Mesodermal cell (in vitro differentiated cells): ENCODE results near the gene FCRL2.

Source experiments
- H3K27ac ChIP-seq: 2 replicates; pipeline ENCODE4 v1.7.0; 2013; ENCODE audit warnings: mild to moderate bottlenecking, low read depth, low read length, moderate library complexity; ENCODE audit not compliant: severe bottlenecking
- H3K36me3 ChIP-seq: 2 replicates; pipeline ENCODE4 v1.7.1; 2013; ENCODE audit warnings: mild to moderate bottlenecking, low read length, moderate library complexity; ENCODE audit not compliant: control insufficient read depth, insufficient read depth
- H3K4me1 ChIP-seq: one replicate; pipeline ENCODE4 v1.7.1; 2013; ENCODE audit warnings: mild to moderate bottlenecking, low read length; ENCODE audit not compliant: insufficient read depth, control insufficient read depth, poor library complexity, severe bottlenecking
- H3K4me3 ChIP-seq: 2 replicates; pipeline ENCODE4 v1.7.0; 2013; ENCODE audit warnings: low read length, control low read depth, mild to moderate bottlenecking; ENCODE audit not compliant: insufficient read depth, poor library complexity, severe bottlenecking; ENCODE audit errors: extremely low read depth
- H3K9me3 ChIP-seq: 2 replicates; pipeline ENCODE4 v1.7.1; 2013; ENCODE audit warnings: mild to moderate bottlenecking, low read length, moderate library complexity; ENCODE audit not compliant: control insufficient read depth
- WGBS, 2 experiments: methylation state at CpG; one replicate each; pipeline ENCODE4 v1.1.5; 2013; ENCODE audit warnings: missing lambda C conversion rate in 2 of 2; ENCODE audit not compliant: insufficient coverage in 2 of 2; 5-methylcytosine and 5-hydroxymethylcytosine counted together

The FCRL2 gene

GRCh38 chr1:157782931-157783330, 6.0 kb upstream of the FCRL2 start:
- WGBS, 2 experiments: 80 to 100% methylated on average over 1 of the region's 1 CpG
- Histone ChIP-seq H3K27ac (no peak overlapping the region), H3K36me3 (no peaks in the 10 kb centered on the region), H3K4me1 (no peaks in the 10 kb centered on the region), H3K4me3 (no peak overlapping the region), H3K9me3 (no peaks in the 10 kb centered on the region)

- H3K36me3 ChIP-seq: no peaks in the 10 kb centered on the region
- H3K4me3 ChIP-seq: no peak overlapping the region
- WGBS, 2 experiments: 100% methylated on average over 1 of the region's 2 CpGs
- H3K9me3 ChIP-seq: no peaks in the 10 kb centered on the region
- H3K27ac ChIP-seq: no peak overlapping the region
- no peaks in the 10 kb centered on the region for H3K4me1 ChIP-seq
Observed at GRCh38 chr1:157781048-157781447, 4.1 kb upstream of the FCRL2 start.

- Histone ChIP-seq H3K9me3 (no peaks in the 10 kb centered on the region), H3K36me3 (no peaks in the 10 kb centered on the region), H3K4me3 (no peak overlapping the region), H3K27ac (no peak overlapping the region), H3K4me1 (no peaks in the 10 kb centered on the region)
- WGBS, 2 experiments: 93 to 100% methylated on average over 2 to 4 of the region's 4 CpGs
Observed at GRCh38 chr1:157775101-157775870, 1.6 kb downstream of the FCRL2 start.

GRCh38 chr1:157774412-157774811, 2.5 kb downstream of the FCRL2 start:
- 80 to 93% methylated on average over 1 to 2 of the region's 2 CpGs for WGBS, 2 experiments
- Histone ChIP-seq H3K4me3 (no peak overlapping the region), H3K36me3 (no peaks in the 10 kb centered on the region), H3K4me1 (peaks cover 7% of the 10 kb centered on the region), H3K27ac (no peak overlapping the region), H3K9me3 (no peaks in the 10 kb centered on the region)

GRCh38 chr1:157773493-157774350, 3.2 kb downstream of the FCRL2 start:
- Histone ChIP-seq H3K9me3 (no peaks in the 10 kb centered on the region), H3K36me3 (no peaks in the 10 kb centered on the region), H3K4me1 (peaks cover 7% of the 10 kb centered on the region), H3K4me3 (no peak overlapping the region), H3K27ac (no peak overlapping the region)
- WGBS, 2 experiments: 0 to 40% methylated on average over 1 of the region's 1 CpG

GRCh38 chr1:157771661-157772425, 5.1 kb downstream of the FCRL2 start:
- 69 to 90% methylated on average over 4 of the region's 8 CpGs for WGBS, 2 experiments
- no peaks in the 10 kb centered on the region for H3K9me3 ChIP-seq
- no peak overlapping the region for H3K27ac ChIP-seq
- H3K36me3 ChIP-seq: no peaks in the 10 kb centered on the region
- peaks cover 7% of the 10 kb centered on the region for H3K4me1 ChIP-seq
- no peak overlapping the region for H3K4me3 ChIP-seq

- Histone ChIP-seq H3K36me3 (no peaks in the 10 kb centered on the region), H3K4me3 (no peak overlapping the region), H3K9me3 (no peaks in the 10 kb centered on the region), H3K27ac (no peak overlapping the region), H3K4me1 (peaks cover 7% of the 10 kb centered on the region)
- 51 to 66% methylated on average over 6 to 8 of the region's 9 CpGs for WGBS, 2 experiments
Observed at GRCh38 chr1:157770442-157771043, 6.4 kb downstream of the FCRL2 start.

GRCh38 chr1:157766792-157767191, 10.1 kb downstream of the FCRL2 start:
- peaks cover 7% of the 10 kb centered on the region for H3K4me1 ChIP-seq
- H3K4me3 ChIP-seq: no peak overlapping the region
- H3K27ac ChIP-seq: no peak overlapping the region
- H3K9me3 ChIP-seq: no peaks in the 10 kb centered on the region
- H3K36me3 ChIP-seq: no peaks in the 10 kb centered on the region

GRCh38 chr1:157758018-157758417, 18.9 kb downstream of the FCRL2 start:
- 79 to 96% methylated on average over 2 of the region's 4 CpGs for WGBS, 2 experiments
- H3K4me1 ChIP-seq: no peaks in the 10 kb centered on the region
- no peak overlapping the region for H3K4me3 ChIP-seq
- no peak overlapping the region for H3K27ac ChIP-seq
- peaks cover 3% of the 10 kb centered on the region for H3K9me3 ChIP-seq
- H3K36me3 ChIP-seq: no peaks in the 10 kb centered on the region

- no CpG with 5 or more reads among the region's 1 CpG for WGBS, 2 experiments
- Histone ChIP-seq H3K36me3 (no peaks in the 10 kb centered on the region), H3K4me1 (no peaks in the 10 kb centered on the region), H3K27ac (no peak overlapping the region), H3K4me3 (no peak overlapping the region), H3K9me3 (no peaks in the 10 kb centered on the region)
Observed at GRCh38 chr1:157753611-157754010, 23.3 kb downstream of the FCRL2 start.
